ENCODE data around the gene RPL39L. TPM values are rescaled to one million over a fixed set of nuclear protein-coding genes. Genes with fewer than 3 reads are reported as not detected.

The RPL39L gene
- total and polyA plus RNA-seq, 10 of the 15 experiments (the other 5 are each of a cell fraction or from before 2014, with no cell fraction given): 12.5 to 67.8 (median 31.3) TPM

DNA sequence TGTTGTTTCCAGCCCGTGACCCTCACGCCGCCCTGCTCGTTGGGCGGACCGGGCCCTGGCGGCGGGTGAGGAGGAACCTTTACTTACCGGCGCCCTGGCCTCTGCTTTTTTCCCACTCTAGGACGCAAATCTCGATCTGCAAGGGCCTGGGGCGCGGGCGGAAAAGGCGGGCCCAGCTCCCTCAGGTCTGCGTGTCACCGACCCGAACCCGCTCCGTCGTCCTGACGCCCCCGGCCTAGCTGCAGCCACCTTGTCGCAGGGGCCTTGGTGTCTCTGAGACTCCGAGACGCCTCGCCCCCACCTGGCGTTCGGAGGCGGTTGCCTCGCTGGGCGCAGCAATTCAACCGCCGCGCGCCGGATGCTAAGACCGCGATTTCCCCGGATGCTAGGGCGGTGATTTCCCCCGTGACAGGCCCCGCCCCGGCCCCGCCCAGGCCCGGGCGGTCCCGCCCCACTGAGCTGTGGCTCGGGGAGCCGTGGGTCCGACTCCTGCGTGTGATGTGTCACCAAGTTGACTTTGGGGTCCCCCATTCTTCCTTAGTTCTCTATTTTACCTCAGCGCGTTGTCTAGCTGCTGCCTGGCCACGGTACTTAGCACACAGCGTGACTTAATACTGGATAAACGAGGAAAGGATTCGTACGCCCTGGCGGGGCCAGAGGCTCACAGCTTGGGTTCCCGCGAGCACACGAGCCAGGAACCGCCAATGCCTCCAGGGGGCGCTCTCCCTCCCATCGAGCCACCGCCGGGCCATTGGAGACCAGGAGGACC is at the start of gene RPL39L (continued):
- no peak for TF ChIP-seq STAT1 (conservative IDR thresholded peaks at IDR 0.05)
- 0 out of 2 replicates have a peak, but pooled peaks have one; percentile 63 for TF ChIP-seq TCF12 (IDR thresholded peaks at IDR 0.05; ENCODE audit: low read depth, low read length)
- no peak for TF ChIP-seq RFX5 (IDR thresholded peaks at IDR 0.05; ENCODE audit: low read depth, low read length)
- TF ChIP-seq HDAC6 (IDR thresholded peaks at IDR 0.05; ENCODE audit: unreplicated experiment): no peak
- TF ChIP-seq YY1 (IDR thresholded peaks at IDR 0.05; ENCODE audit: low read depth, low read length): peak; percentile 59
- TF ChIP-seq, protein P1, sequence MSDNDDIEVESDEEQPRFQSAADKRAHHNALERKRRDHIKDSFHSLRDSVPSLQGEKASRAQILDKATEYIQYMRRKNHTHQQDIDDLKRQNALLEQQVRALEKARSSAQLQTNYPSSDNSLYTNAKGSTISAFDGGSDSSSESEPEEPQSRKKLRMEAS (IDR thresholded peaks at IDR 0.05; ENCODE audit: low read depth, low read length): peak; percentile 95
- no peak for TF ChIP-seq NFYA (IDR thresholded peaks at IDR 0.05; ENCODE audit: borderline replicate concordance, low read depth, low read length)
- no peak for TF ChIP-seq ZNF622 (IDR thresholded peaks at IDR 0.05)
- no peak for TF ChIP-seq SIX5 (IDR thresholded peaks at IDR 0.05; ENCODE audit: low read depth, low read length, severe bottlenecking)
- TF ChIP-seq RELA (IDR thresholded peaks at IDR 0.05; ENCODE audit: borderline replicate concordance, partially characterized antibody): no peak
- TF ChIP-seq, protein P2, sequence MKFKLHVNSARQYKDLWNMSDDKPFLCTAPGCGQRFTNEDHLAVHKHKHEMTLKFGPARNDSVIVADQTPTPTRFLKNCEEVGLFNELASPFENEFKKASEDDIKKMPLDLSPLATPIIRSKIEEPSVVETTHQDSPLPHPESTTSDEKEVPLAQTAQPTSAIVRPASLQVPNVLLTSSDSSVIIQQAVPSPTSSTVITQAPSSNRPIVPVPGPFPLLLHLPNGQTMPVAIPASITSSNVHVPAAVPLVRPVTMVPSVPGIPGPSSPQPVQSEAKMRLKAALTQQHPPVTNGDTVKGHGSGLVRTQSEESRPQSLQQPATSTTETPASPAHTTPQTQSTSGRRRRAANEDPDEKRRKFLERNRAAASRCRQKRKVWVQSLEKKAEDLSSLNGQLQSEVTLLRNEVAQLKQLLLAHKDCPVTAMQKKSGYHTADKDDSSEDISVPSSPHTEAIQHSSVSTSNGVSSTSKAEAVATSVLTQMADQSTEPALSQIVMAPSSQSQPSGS (IDR thresholded peaks at IDR 0.05; ENCODE audit: low read length): no peak
- no peak for TF ChIP-seq HCFC1 (IDR thresholded peaks at IDR 0.05; ENCODE audit: low read length)
- TF ChIP-seq, protein P3, sequence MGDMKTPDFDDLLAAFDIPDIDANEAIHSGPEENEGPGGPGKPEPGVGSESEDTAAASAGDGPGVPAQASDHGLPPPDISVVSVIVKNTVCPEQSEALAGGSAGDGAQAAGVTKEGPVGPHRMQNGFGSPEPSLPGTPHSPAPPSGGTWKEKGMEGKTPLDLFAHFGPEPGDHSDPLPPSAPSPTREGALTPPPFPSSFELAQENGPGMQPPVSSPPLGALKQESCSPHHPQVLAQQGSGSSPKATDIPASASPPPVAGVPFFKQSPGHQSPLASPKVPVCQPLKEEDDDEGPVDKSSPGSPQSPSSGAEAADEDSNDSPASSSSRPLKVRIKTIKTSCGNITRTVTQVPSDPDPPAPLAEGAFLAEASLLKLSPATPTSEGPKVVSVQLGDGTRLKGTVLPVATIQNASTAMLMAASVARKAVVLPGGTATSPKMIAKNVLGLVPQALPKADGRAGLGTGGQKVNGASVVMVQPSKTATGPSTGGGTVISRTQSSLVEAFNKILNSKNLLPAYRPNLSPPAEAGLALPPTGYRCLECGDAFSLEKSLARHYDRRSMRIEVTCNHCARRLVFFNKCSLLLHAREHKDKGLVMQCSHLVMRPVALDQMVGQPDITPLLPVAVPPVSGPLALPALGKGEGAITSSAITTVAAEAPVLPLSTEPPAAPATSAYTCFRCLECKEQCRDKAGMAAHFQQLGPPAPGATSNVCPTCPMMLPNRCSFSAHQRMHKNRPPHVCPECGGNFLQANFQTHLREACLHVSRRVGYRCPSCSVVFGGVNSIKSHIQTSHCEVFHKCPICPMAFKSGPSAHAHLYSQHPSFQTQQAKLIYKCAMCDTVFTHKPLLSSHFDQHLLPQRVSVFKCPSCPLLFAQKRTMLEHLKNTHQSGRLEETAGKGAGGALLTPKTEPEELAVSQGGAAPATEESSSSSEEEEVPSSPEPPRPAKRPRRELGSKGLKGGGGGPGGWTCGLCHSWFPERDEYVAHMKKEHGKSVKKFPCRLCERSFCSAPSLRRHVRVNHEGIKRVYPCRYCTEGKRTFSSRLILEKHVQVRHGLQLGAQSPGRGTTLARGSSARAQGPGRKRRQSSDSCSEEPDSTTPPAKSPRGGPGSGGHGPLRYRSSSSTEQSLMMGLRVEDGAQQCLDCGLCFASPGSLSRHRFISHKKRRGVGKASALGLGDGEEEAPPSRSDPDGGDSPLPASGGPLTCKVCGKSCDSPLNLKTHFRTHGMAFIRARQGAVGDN (IDR thresholded peaks at IDR 0.05): peak; percentile 76
- no peak for TF ChIP-seq WRNIP1 (IDR thresholded peaks at IDR 0.05; ENCODE audit: borderline replicate concordance, low read depth, low read length)
- TF ChIP-seq, protein P4, sequence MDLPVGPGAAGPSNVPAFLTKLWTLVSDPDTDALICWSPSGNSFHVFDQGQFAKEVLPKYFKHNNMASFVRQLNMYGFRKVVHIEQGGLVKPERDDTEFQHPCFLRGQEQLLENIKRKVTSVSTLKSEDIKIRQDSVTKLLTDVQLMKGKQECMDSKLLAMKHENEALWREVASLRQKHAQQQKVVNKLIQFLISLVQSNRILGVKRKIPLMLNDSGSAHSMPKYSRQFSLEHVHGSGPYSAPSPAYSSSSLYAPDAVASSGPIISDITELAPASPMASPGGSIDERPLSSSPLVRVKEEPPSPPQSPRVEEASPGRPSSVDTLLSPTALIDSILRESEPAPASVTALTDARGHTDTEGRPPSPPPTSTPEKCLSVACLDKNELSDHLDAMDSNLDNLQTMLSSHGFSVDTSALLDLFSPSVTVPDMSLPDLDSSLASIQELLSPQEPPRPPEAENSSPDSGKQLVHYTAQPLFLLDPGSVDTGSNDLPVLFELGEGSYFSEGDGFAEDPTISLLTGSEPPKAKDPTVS (IDR thresholded peaks at IDR 0.05; ENCODE audit: low read depth, low read length): no peak
- no peak for TF ChIP-seq RBBP5 (conservative IDR thresholded peaks at IDR 0.05)
- no peak for TF ChIP-seq RCOR1 (conservative IDR thresholded peaks at IDR 0.05; ENCODE audit: low read depth, low read length)
- peak; percentile 21; the same call in 1 of the 3 replicates for TF ChIP-seq POU2F2 (IDR thresholded peaks at IDR 0.05; ENCODE audit: borderline replicate concordance, low read depth, low read length)
- TF ChIP-seq E2F4 (IDR thresholded peaks at IDR 0.05; ENCODE audit: low read depth, low read length): peak; percentile 90
- no peak for TF ChIP-seq SPI1 (IDR thresholded peaks at IDR 0.05; ENCODE audit: borderline replicate concordance, insufficient read depth, low read depth, low read length)
- no peak for TF ChIP-seq NFXL1 (IDR thresholded peaks at IDR 0.05; ENCODE audit: borderline replicate concordance)

All from GM12878 (cell line).